ENCODE results near the gene RNMT. TPM values are rescaled to one million over a fixed set of nuclear protein-coding genes. Genes with fewer than 3 reads are reported as not detected.
A peak's percentile ranks its signal among the peaks of the same experiment; 100 is the strongest.
"Not testable (repeated sequence)": the region's sequence is repeated elsewhere in the genome, so short reads cannot be mapped to it uniquely, and the experiment has no call there.

Gene RNMT
- total RNA-seq, 1 experiment from 2014 or later = 58.2 TPM

GRCh38 chr18:13688191-13689136 is 38.0 kb upstream of the RNMT start:
- Mint-ChIP-seq H3K27ac (no peak overlapping the region), H3K27me3 (ENCODE audit: low read depth) (no peaks in the 10 kb centered on the region), H3K9me3 (peaks cover 34% of the 10 kb centered on the region), H3K36me3 (peaks cover 27% of the 10 kb centered on the region), H3K4me3 (no peak overlapping the region), H3K4me1 (peaks cover 26% of the 10 kb centered on the region)
- ATAC-seq = no peak
- DNase-seq (ENCODE audit: low spot score) = no peak
- TF ChIP-seq RELA (CRISPR knock-in tag; IDR thresholded peaks at IDR 0.05; ENCODE audit: borderline replicate concordance) (no peak), MYBL2 (CRISPR knock-in tag; IDR thresholded peaks at IDR 0.05) (no peak), ZMAT4 (CRISPR knock-in tag; IDR thresholded peaks at IDR 0.05) (no peak)
- TF ChIP-seq, protein P1, sequence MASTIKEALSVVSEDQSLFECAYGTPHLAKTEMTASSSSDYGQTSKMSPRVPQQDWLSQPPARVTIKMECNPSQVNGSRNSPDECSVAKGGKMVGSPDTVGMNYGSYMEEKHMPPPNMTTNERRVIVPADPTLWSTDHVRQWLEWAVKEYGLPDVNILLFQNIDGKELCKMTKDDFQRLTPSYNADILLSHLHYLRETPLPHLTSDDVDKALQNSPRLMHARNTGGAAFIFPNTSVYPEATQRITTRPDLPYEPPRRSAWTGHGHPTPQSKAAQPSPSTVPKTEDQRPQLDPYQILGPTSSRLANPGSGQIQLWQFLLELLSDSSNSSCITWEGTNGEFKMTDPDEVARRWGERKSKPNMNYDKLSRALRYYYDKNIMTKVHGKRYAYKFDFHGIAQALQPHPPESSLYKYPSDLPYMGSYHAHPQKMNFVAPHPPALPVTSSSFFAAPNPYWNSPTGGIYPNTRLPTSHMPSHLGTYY (CRISPR knock-in tag; IDR thresholded peaks at IDR 0.05) = no peak
- CTCF ChIA-PET = no interaction called here
- POLR2A ChIA-PET = no interaction called here

- POLR2A ChIA-PET; H3K27ac Mint-ChIP-seq; H3K4me3 Mint-ChIP-seq; H3K27me3 Mint-ChIP-seq (ENCODE audit: low read depth); ATAC-seq: not testable (repeated sequence)
- CTCF ChIA-PET = interaction anchor here (0.5 kb wide), 1 partner anchor 46 kb away, joined by 3 read pairs; no protein-coding TSS in a partner anchor
- DNase-seq (ENCODE audit: low spot score) = peak; percentile 13
- H3K36me3 Mint-ChIP-seq = peaks cover 38% of the 10 kb centered on the region
- peaks cover 50% of the 10 kb centered on the region for H3K9me3 Mint-ChIP-seq
- peaks cover 20% of the 10 kb centered on the region for H3K4me1 Mint-ChIP-seq
These were observed 36.4 kb upstream of the RNMT start for GRCh38 chr18:13690060-13690459.

- H3K27me3 Mint-ChIP-seq (ENCODE audit: low read depth); H3K27ac Mint-ChIP-seq; DNase-seq (ENCODE audit: low spot score); ATAC-seq; H3K4me3 Mint-ChIP-seq; CTCF ChIA-PET; POLR2A ChIA-PET; H3K4me1 Mint-ChIP-seq: not testable (repeated sequence)
- peaks cover 69% of the 10 kb centered on the region for H3K9me3 Mint-ChIP-seq
- H3K36me3 Mint-ChIP-seq = peaks cover 58% of the 10 kb centered on the region
These were observed 31.1 kb upstream of the RNMT start for GRCh38 chr18:13695337-13695736.

DNA sequence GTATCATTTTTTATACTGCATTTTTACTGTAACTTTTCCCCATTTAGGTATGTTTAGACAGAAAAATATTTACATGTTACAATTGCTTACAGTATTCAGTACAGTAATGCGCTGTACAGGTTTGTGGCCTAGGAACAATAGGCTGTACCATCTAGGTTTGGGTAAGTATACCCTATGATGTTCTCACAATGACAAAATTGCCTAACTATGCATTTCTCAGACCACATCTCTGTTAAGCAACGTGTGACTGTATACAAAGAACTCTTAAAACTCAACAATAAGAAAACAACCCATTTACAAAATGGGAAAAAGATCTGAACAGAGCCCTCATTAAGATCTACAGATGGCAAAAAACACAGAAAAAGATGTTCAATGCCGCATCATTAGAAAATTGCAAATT is 29.5 kb upstream of the RNMT start:
- POLR2A ChIA-PET = no interaction called here
- Mint-ChIP-seq H3K27ac (no peak overlapping the region), H3K4me1 (no peaks in the 10 kb centered on the region), H3K36me3 (peaks cover 61% of the 10 kb centered on the region), H3K4me3 (no peak overlapping the region), H3K27me3 (ENCODE audit: low read depth) (no peaks in the 10 kb centered on the region), H3K9me3 (peaks cover 70% of the 10 kb centered on the region)
- TF ChIP-seq E2F1 (CRISPR knock-in tag; IDR thresholded peaks at IDR 0.05) (no peak), ZBTB21 (CRISPR knock-in tag; IDR thresholded peaks at IDR 0.05; ENCODE audit: borderline replicate concordance) (no peak), PRRX2 (CRISPR knock-in tag; IDR thresholded peaks at IDR 0.05) (no peak), GABPB1 (CRISPR knock-in tag; IDR thresholded peaks at IDR 0.05) (no peak), MYBL2 (CRISPR knock-in tag; IDR thresholded peaks at IDR 0.05) (no peak)
- DNase-seq (ENCODE audit: low spot score) (no peak), ATAC-seq (no peak)
- CTCF ChIA-PET = interaction anchor here (0.6 kb wide), 1 partner anchor 286 kb away, joined by 3 read pairs; no protein-coding TSS in a partner anchor

GRCh38 chr18:13700153-13700552 is 26.3 kb upstream of the RNMT start:
- H3K27ac Mint-ChIP-seq = no peak overlapping the region
- no peak for ATAC-seq
- H3K4me3 Mint-ChIP-seq = no peak overlapping the region
- no peaks in the 10 kb centered on the region for H3K27me3 Mint-ChIP-seq (ENCODE audit: low read depth)
- ChIA-PET CTCF (no interaction called here), POLR2A (no interaction called here)
- H3K4me1 Mint-ChIP-seq = no peaks in the 10 kb centered on the region
- no peak for DNase-seq (ENCODE audit: low spot score)
- peaks cover 74% of the 10 kb centered on the region for H3K36me3 Mint-ChIP-seq
- peaks cover 68% of the 10 kb centered on the region for H3K9me3 Mint-ChIP-seq
- TF ChIP-seq KAT7 (CRISPR knock-in tag; IDR thresholded peaks at IDR 0.05; ENCODE audit: borderline replicate concordance) (no peak), NFYB (CRISPR knock-in tag; conservative IDR thresholded peaks at IDR 0.05; ENCODE audit: low read depth) (no peak), ZNF138 (CRISPR knock-in tag; conservative IDR thresholded peaks at IDR 0.05) (no peak), RELA (CRISPR knock-in tag; IDR thresholded peaks at IDR 0.05; ENCODE audit: borderline replicate concordance) (no peak), ZNF121 (CRISPR knock-in tag; IDR thresholded peaks at IDR 0.05) (no peak), ZNF396 (CRISPR knock-in tag; IDR thresholded peaks at IDR 0.05; ENCODE audit: borderline replicate concordance) (no peak), ESRRA (CRISPR knock-in tag; IDR thresholded peaks at IDR 0.05; ENCODE audit: borderline replicate concordance) (no peak)

All from WTC11 (cell line).